HEK293T (cell line): Measurements from ENCODE around the gene HERC2.

Source experiments
- ARNT ChIP-seq: fragments of 450-650 bp; IDR thresholded peaks from 2 replicates; pipeline ENCODE4 v1.6.1; 2017; ENCODE audit warnings: mild to moderate bottlenecking
- FOXK2 ChIP-seq: fragments of 450-650 bp; IDR thresholded peaks from 2 replicates; pipeline ENCODE4 v1.6.1; 2016; ENCODE audit warnings: mild to moderate bottlenecking
- FOXM1 ChIP-seq: fragments of 450-650 bp; IDR thresholded peaks from 2 replicates; pipeline ENCODE4 v1.6.1; 2017; ENCODE audit warnings: mild to moderate bottlenecking, borderline replicate concordance
- NFRKB ChIP-seq: fragments of 450-650 bp; IDR thresholded peaks from 2 replicates; pipeline ENCODE4 v1.6.1; 2016; ENCODE audit warnings: mild to moderate bottlenecking, moderate library complexity
- SP1 ChIP-seq: fragments of 450-650 bp; IDR thresholded peaks from 2 replicates; pipeline ENCODE4 v1.6.1; 2017
- SUZ12 ChIP-seq: fragments of 450-650 bp; IDR thresholded peaks from 2 replicates; pipeline ENCODE4 v1.6.1; 2016; ENCODE audit warnings: mild to moderate bottlenecking
- TARDBP ChIP-seq: fragments of 450-650 bp; IDR thresholded peaks from 2 replicates; pipeline ENCODE4 v1.6.1; 2016
- TF ChIP-seq, protein P1 (sequence below): fragments of 450-650 bp; IDR thresholded peaks from 2 replicates; pipeline ENCODE4 v1.6.1; 2016

- TF ChIP-seq ARNT: no peak
- TF ChIP-seq, protein P1, sequence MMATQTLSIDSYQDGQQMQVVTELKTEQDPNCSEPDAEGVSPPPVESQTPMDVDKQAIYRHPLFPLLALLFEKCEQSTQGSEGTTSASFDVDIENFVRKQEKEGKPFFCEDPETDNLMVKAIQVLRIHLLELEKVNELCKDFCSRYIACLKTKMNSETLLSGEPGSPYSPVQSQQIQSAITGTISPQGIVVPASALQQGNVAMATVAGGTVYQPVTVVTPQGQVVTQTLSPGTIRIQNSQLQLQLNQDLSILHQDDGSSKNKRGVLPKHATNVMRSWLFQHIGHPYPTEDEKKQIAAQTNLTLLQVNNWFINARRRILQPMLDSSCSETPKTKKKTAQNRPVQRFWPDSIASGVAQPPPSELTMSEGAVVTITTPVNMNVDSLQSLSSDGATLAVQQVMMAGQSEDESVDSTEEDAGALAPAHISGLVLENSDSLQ: no peak
- TF ChIP-seq TARDBP: no peak
- TF ChIP-seq SP1: no peak
- no peak for TF ChIP-seq FOXM1
- TF ChIP-seq NFRKB: no peak
- TF ChIP-seq SUZ12: no peak
- no peak for TF ChIP-seq FOXK2
Measured at GRCh38 chr15:28079313-28079969, 242.5 kb downstream of the HERC2 start.
